NCI-H524 treated with DMSO at 0.1 percent for 48 hours (cell line): ENCODE measurements around the gene ARL8A.
"Not testable (repeated sequence)": the region's sequence is repeated elsewhere in the genome, so short reads cannot be mapped to it uniquely, and the experiment has no call there.

ENCODE experiments used
- DNase-seq: peaks from one replicate; lab custom pipeline; 2025; lab: John Stamatoyannopoulos, UW

ARL8A gene

DNA sequence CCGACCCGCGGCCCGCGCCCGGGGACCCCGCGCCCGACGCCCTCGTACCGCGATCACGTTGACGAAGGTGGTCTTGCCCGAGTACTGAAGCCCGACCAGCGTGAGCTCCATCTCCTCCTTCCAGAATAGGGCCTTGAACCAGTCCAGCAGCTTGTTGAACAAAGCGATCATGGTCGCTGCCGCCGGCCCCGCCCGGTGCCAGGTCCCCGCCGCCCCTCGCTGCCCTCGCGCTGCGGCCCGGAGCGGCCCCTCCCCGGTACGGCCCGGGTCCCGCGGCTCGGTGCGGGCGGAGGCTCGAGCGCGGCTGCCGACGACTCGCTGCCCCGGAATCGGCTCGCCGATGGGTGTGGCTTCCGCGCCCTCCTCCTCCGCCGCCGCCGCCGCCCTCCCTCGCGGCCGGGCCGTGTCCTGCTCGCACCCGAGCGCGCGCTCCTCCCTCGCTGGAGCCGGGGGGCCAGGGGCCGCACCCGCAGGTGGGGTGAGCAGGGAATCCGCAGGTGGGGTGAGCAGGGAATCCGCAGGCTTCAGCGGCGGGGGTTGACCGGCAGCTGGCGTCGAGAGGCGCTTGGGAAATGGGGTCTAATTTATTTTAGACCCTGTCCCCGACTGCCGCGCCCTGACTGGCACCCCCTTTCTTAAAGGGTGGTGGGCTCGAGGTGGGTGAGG, at the start of gene ARL8A:
ARL8A (minus strand) TSS at position 336 of the 666 bp plus-strand sequence; CDS start at position 171, 165 bp downstream.
- no peak for DNase-seq

DNA sequence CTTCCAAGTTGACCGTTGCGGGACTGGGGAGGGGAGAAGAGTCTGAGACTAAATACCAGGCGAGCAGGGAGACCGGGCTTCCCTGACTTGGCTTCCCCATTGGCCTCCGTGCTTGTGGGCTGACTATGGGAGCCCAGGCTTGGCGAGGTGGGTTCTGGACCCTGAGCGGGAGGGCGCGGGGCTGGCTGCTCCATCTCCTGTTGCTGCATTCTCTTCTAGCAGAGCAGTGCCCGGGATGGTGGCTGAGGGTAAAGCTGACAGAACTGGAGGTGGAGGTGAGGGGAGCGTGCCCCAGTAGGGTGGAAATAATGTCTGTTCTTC, 49.8 kb upstream of the ARL8A start:
- DNase-seq, result no peak

DNA sequence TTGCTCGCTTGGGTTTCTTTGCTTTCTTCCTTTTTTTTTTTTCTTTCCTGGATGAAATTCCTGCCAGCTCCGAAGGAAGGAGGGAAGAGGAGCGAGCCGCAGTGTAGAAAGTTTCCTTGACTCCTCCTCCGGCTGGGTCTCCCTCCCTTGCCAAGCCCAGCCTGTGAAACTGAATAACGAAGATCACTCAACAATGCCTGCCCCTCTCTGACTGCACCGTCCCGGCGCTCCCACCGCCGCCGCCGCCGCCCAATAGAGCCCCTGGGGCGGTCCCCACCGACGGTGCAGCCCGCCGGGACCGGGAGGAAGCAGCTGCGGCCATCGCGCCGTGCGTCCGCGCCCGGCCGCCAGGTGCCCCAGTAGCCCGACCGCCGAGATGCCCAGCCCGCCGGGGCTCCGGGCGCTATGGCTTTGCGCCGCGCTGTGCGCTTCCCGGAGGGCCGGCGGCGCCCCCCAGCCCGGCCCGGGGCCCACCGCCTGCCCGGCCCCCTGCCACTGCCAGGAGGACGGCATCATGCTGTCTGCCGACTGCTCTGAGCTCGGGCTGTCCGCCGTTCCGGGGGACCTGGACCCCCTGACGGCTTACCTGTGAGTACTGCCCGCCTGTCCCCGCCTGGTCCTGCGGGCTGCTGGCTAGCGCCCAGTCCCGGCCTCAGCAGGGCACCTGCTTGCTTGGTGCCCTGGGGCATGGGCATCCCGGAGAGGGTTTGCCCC, 49.2 kb upstream of the ARL8A start, which contains the start of gene LGR6:
LGR6 (plus strand) TSS at position 186 of the 714 bp plus-strand sequence; CDS start at position 377, 191 bp downstream.
- no peak for DNase-seq

DNA sequence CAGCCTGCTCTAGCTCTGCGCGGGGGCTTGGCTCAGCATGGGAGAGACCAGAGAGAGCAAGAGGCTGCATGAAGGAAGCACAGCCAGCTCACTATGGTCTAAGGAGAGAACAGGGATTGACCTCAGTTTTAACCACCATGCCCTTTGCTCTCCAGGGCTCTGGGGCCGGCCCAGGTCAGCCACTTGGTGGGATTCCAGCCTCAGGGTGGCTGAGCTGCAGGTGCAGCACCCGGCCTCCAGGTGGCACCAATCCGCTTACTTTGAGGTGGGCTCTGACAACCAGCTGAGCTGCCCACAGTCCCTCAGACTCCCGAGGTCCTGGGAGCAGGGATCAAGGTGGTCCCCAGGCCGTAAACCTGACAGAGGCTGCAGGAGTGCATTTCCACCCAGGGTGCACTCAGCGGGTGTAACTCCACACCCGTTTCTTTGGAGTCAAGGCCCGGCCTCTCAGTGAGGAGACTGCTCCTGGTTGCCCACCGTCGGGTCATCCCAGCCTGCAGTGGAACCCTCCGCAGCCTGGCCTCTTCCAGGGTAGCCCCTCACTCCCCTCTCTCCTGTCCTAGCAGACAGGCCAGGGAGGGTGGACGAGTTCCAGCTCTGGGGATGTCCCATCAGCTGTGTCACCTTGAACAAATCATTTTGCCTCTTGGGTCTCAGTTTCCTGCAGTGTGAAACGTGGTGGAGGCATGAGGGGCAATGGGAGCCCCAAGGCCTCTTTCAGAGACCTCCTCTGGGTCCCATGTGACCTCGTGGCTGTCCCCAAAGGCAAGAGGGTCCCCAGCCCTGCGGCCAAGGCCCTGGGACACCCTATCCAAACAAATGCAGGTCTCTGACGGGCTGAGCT, 48.5 kb upstream of the ARL8A start:
- no peak for DNase-seq

DNA sequence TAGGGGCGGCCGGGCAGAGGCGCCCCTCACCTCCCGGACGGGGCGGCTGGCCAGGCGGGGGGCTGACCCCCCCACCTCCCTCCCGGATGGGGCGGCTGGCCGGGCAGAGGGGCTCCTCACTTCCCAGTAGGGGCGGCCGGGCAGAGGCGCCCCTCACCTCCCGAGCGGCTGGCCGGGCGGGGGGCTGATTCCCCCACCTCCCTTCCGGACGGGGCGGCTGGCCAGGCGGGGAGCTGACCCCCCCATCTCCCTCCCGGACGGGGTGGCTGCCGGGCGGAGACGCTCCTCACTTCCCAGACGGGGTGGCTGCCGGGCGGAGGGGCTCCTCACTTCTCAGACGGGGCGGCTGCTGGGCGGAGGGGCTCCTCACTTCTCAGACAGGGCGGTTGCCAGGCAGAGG, 46.9 kb upstream of the ARL8A start:
- DNase-seq, result not testable (repeated sequence)

DNA sequence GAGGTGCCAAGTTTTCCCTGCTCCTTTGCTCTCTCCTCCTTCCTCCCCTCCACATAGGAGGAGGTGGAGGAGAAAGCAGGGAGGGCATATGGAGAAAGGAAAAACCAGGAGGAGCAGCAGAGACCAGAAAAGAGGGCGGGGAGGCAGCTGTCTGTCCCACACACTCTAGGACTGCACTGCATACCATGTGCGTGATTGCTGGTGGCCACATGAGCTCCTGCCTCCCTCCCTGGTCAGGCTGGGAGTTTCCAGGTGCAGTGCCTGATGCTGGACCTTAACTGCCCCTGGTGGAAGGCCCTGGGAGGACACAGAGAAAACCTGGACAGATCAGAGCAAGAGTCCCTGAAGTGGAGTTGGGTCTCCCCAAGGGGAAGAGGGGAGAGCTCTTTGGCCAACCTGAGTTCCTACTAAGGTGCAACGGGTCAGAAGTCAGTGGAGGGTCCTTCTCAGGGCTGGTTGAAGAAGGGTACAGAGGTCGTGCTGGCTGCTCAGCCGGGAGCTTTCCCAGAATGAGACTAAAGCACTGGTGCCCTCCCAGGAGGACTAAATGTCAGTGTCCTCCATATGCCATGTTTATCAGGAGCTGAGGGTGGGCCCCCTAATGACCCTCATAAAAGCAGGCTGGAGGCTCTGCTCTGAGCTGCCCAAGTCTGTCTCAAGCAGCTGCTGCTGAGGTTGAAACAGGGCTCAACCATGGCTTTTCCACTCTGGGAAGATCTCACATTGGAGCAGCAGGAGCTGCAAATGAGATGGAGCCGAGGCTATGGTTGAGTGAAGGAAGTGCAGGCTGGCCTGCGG, 45.6 kb upstream of the ARL8A start:
- DNase-seq, result no peak

DNA sequence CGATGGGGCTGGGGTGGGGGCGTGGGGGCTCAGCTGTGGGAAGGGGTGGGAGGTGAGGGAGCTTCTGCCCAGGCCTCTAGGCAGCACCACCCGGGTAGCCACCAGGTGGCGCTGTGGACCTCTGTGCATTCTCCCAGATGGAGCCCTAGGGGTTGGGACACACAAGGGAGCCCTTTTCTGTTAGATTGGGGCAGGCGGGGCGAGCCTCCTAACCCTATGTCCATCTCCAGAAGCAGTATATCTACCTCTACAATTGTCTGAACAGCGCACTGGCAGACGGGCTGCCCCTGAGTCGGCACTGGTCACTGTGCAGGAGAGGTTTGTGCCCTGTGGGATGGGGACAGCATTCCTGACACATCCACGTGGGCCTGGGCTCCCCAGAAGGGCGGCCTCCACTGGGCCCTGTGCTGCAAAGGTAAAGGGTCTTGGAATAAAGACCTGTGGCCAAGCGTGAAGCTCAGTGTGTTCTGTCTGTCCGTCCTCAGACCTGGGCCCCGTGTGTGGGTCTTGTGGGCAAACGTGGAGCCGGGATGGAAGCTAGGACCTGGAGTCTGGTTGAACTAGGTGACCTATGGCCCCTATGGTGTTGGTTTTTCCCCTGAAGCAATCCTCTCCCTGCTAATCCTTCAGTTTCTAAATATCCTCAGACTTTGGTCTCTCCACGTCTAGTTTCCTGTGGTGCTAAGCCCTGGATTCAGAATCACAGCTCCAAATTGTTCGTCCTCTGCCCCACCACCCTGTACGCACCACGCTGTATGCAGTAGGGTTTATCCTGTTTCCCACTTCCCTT, 44.7 kb upstream of the ARL8A start:
- no peak for DNase-seq

DNA sequence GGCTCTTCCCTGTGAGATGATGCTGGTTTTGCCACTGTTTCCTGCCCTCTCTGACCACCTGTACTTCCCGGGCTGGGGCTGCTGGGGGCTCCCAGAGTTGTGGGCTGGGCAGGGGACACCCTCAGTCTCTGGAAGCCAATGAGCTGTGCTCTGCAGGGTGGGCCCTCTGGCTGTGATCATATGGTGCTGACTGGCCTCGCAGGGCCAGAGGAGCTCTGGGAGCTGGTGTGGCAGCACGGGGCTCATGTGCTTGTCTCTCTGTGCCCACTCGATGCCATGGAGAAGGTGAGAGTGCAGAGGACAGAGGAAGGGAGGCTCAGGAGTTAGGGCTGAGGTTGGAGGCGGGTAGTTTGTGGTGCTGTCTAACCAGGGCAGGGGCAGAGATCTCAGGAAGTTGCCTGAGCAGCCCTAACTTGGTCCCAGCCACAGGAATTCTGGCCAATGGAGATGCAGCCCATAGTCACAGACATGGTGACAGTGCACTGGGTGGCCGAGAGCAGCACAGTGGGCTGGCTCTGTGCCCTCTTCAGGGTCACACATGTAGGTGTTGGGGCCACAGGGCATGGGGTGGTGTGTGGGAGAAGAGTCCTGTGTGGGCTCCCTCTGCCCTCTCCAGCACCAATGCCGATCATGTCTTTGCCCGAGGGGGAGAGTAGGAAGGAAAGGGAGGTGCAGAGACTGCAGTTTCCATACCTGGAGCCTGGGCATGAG, 43.3 kb upstream of the ARL8A start:
- DNase-seq, result no peak

DNA sequence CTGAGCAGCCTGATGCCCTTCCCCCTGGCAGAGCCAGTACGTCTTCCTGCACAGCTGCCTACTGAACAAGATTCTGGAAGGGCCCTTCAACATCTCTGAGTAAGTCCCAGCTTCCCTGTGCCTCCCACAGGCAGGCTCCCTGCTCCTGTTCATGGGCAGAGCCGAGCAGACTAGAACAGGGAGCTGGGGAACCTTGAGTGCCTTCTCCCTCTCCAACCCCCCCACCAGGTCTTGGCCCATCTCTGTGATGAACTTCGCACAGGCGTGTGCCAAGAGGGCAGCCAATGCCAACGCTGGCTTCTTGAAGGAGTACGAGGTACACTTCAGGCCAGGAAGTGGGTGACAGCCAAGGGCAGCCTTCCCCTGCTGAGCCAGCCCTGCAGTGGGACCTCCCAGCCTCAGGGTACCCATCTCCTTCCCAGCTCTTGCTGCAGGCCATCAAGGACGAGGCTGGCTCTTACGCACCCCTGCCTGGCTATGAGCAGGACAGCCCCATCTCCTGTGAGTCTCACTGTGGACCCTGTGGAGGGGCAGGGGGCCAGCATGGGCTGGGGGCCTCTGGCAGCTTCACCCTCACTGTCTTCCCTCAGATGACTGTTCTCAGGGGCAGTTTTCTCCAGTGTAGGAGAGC, 42.6 kb upstream of the ARL8A start:
- no peak for DNase-seq

DNA sequence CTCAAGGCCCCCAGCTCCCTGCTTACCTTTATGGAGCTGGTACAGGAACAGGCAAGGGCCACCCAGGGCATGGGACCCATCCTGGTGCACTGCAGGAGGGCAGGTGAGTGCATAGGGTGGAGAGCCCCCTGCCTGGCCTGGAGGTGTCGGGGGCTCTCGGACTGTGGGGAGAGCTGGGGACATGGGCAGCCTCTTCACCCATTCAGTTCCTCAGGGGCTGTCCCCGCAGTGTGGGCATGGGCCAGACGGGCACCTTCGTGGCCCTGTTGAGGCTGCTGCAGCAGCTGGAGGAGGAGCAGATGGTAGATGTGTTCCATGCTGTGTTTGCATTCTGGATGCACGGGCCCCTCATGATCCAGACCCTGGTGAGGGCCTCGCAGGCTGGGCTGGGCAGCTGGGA, 41.8 kb upstream of the ARL8A start:
- DNase-seq, result no peak

DNA sequence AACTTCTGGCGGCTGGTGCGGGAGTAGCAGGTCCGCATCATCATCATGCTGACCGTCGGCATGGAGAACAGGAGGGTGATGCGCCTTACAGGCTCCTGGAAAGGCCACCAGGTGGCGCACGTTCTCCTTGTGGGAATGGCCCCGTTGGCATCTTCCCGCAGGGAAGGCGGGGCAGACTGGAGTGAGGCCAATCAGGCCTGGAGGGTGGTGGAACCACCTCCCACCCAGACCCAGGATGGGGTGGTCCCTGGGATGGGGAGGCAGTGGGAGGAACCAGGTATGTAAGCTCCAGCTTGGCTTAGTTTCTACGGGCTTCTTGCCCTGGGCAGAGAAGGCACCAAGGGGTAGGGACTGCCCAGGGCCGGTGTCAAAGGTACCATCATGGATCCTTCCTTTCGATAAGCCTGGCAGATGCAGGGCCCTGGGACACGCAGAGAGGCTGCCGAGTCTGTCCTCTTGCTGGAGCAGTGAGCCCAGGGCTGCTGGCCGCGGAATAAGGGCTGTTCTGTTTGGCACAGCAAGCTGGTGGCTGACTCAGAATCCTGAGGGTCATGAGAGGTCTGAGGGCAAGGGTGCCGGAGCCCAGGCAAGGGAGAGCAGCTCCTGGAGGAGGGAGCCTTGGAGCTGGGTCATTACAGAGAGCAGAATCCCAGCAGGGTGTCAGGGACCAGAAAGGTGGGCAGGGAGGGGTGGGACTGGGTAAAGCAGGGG, 40.4 kb upstream of the ARL8A start:
- no peak for DNase-seq

DNA sequence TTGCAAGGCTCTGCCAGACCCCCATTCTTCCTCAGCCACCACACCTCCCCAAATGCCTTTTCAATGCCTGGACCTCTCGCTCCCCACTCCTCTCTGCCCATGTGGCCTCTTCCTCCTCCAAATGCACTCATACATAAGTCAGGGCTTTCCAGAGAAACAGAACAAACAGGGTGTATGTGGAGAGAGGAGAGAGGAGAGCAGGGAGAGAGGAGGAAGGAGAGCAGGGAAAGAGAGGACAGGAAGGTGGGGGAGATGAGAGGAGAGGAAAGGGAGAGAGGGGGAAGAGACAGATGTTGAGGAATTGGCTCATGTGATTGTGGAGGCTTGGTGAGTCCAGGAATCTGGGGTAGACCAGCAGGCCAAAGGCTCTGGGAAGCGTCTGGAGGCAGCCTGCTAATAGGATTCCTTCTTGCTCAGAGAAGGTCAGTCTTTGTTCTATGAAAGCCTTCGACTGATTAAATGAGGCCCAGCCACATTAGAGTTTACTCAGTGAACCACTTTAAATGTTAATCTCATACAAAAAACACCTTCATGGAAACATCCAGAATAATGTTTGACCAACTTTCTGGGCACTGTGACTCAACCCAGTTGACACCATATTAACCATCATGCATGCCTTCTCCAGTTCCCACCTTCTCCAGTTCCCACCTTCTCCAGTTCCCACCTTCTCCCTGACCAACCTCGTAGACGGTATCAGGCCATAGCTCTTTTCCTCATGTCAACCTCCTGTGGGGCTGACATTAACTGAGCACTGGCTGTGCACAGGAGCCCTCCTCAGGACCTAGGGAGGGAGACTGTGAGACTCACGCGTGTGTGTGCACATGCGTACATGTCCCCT, 37.7 kb upstream of the ARL8A start:
- no peak for DNase-seq

DNA sequence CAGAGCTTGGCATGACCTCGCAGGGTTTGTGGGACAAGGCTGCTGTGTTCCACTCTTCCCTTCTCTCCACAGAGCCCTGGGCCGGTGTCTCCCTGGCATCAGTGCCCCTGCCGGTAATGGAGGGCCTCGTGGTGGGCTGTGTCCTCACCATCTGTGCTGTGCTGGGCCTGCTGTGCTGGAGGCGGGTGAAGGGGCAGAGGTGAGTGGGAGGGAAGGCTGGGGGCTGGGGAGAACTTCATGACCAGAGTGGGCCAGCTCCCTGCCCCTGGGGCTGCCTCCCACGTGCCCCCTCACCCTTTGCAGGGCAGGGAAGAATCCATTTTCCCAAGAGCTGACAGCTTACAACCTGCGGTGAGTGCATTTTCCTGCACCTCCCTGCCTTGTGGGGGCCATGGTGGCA, 37.0 kb upstream of the ARL8A start:
- DNase-seq, result no peak

DNA sequence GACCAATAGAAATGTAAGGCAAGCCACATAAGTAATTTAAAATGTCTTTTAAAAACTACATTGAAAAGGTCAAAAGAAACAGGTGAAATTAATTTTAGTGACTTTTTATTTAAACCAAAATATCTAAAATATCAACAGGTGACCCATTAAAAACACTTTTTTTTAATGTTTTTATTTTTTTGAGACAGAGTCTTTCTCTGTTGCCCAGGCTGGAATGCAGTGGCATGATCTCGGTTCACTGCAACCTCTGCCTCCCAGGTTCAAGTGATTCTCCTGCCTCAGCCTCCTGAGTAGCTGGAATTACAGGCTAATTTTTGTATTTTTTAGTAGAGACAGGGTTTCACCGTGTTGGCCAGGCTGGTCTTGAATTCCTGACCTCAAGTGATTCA, 36.2 kb upstream of the ARL8A start:
- not testable (repeated sequence) for DNase-seq

DNA sequence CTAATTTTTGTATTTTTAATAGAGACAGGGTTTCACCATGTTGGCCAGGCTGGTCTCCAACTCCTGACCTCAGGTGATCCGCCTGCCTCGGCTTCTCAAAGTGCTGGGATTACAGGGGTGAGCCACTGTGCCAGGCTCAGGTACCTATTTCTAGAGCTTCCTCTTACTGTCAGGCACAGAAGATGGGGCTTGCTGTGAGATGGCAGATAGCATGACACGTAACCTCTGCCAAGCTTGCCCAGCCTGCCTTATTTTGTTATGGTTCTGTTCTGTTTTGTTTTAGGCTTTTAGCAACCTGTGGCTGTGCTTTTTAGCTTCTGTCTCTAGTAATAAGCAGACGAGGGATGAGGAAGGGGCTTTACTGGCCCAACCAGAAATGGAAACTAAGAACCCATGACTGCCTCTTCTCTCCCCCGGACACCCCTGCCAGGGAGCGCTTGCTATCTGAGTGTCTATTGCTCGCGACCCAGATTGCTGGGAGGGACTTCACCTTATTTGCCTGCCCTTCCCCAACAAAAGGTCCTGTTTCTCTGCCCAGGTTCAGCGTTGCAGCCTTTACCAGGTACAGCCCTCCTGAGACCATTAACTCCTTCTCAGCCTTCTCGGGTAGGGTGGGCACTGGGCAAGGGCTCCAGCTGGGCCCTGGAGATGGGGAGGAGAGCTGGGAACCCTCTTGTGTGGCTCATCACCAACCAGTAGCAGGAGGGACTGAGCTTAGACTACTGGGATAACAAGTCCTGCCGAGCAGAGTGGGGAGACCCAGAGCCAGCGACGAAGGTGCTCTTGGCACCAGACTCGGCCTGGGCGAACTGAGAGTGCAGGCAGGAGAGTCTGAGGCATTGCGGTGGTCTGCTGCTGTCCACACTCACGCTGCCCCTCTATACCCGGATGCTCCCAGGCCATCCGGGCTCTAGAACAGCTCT, 35.6 kb upstream of the ARL8A start:
- DNase-seq, result no peak

DNA sequence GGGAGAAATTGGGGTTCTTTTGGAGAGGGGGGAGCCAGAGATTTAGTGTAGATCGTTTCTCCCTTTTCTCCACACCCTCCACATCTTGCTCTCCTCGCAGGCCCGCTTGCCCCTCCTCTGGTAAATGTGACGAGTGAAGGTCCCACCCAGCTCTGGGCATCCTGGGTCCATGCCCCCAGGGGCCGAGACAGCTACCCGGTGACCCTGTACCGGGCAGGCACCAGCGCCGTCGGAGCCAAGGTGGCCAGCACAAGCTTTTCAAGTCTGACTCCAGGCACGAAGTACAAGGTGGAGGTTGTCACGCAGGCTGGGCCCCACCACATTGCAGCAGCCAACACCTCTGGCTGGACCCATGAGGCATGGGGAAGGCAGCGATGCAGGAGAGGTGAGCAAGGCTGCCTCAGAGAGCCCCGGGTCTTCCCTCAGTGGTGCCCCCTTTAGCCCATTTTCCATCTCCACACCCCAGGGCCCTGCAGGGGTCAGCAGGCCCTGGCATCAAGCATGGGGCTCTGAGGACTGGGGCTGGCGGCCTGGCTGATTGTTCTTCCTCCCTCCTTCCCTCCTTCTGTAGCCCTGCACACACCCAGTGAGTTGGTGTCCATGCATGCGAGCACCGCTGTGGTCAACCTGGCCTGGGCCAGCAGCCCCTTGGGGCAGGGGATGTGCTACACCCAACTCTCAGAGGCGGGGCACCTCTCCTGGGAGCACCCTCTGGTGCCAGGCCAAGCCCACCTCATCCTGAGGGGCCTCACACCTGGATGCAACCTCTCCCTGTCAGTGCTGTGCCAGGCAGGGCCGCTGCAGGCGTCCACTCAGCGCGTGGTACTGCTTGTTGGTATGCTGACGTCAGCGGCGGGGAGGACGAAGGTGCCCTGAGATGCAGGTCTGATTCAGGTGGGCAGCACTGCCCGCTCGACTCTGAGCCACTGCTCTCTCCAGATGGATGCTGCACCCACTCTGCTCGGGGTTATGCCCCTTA, 32.7 kb upstream of the ARL8A start:
- DNase-seq, result no peak
